GM13976 (cell line): ENCODE measurements around the gene SLC8A1.
"Not testable (repeated sequence)": the region's sequence is repeated elsewhere in the genome, so short reads cannot be mapped to it uniquely, and the experiment has no call there.

Source experiments
- DNase-seq: peaks from one replicate; pipeline ENCODE4 v3.0.0; 2012; ENCODE audit warnings: low spot score
- CTCF ChIP-seq: IDR thresholded peaks from 2 replicates; pipeline ENCODE4 v1.5.1; 2012; ENCODE audit warnings: borderline replicate concordance, mild to moderate bottlenecking; ENCODE audit not compliant: insufficient read depth; ENCODE audit errors: extremely low read depth, missing control alignments, control extremely low read depth
- in situ Hi-C: fragments of 300-500 bp; cut with MboI; formaldehyde crosslinking; loops from one replicate; pipeline ENCODE4 v1.12.0; 2022; ENCODE audit warnings: low sequenced_read_pairs, mixed read lengths, inconsistent platforms; ENCODE audit not compliant: unreplicated experiment

The SLC8A1 gene

GRCh38 chr2:40090044-40090443, 361.8 kb downstream of the SLC8A1 start:
- DNase-seq, result no peak
- in situ Hi-C loops, result no loop called here
- no peak for TF ChIP-seq CTCF

GRCh38 chr2:40087927-40088326, 364.0 kb downstream of the SLC8A1 start:
- in situ Hi-C loops, result no loop called here
- no peak for TF ChIP-seq CTCF
- no peak for DNase-seq

- in situ Hi-C loops, result no loop called here
- DNase-seq, result no peak
- TF ChIP-seq CTCF, result no peak
Measured at GRCh38 chr2:40087434-40087833, 364.5 kb downstream of the SLC8A1 start.

GRCh38 chr2:40085786-40086185, 366.1 kb downstream of the SLC8A1 start:
- no peak for TF ChIP-seq CTCF
- DNase-seq, result no peak
- in situ Hi-C loops, result no loop called here

GRCh38 chr2:40073336-40073735, 378.6 kb downstream of the SLC8A1 start:
- DNase-seq, in situ Hi-C loops: not testable (repeated sequence)

GRCh38 chr2:40072442-40073232, 379.3 kb downstream of the SLC8A1 start:
- TF ChIP-seq CTCF, result no peak
- in situ Hi-C loops, result no loop called here
- no peak for DNase-seq

- in situ Hi-C loops, result no loop called here
- no peak for DNase-seq
- no peak for TF ChIP-seq CTCF
Measured at GRCh38 chr2:40062381-40062780, 389.5 kb downstream of the SLC8A1 start.
